D721Med (cell line): ENCODE data around the gene AP2A2.
A peak's percentile ranks its signal among the peaks of the same experiment; 100 is the strongest.
"Not testable (repeated sequence)": the region's sequence is repeated elsewhere in the genome, so short reads cannot be mapped to it uniquely, and the experiment has no call there.

ENCODE experiments used
- DNase-seq: peaks from one replicate; pipeline ENCODE4 v3.0.0; 2011; ENCODE audit warnings: low spot score; ENCODE audit not compliant: insufficient read length
- FAIRE-seq: peaks from 2 replicates; lab custom pipeline; 2011; peaks lifted over from hg19 to GRCh38; lab: Jason Lieb, UNC
- TF ChIP-seq, protein P1 (sequence below): IDR thresholded peaks from 2 replicates; pipeline ENCODE4 v1.5.1; 2012; ENCODE audit warnings: mild to moderate bottlenecking, control low read depth; ENCODE audit not compliant: insufficient read depth; ENCODE audit errors: missing control alignments

AP2A2 gene

DNA sequence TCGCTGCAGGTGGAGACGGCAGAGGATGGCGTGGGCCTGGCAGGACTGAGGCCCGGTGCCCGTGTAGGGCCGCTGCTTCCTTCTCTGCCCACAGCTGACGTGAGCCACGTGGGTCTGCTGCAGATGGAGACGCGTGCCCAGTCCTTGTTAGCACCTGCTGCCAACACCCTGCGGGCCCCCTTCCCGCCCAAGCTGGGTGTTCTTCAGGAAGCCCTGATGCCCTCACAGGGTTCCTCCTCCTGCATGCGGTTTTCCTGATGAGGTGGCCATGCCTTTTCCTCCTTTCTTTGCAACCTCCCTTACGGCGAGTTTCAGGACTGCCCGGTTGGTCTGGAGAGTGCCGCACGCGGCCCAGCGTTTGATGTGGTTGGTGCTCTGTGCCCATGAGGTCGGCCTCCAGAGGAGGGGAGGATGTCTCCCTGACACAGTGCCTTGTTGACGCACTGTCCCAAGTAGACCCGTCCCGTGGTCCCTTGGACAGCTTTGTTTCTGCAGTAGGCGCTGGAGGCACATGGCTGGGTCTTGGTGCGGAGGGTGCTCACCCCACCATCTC is 44.7 kb downstream of the AP2A2 start:
- TF ChIP-seq, protein P1, sequence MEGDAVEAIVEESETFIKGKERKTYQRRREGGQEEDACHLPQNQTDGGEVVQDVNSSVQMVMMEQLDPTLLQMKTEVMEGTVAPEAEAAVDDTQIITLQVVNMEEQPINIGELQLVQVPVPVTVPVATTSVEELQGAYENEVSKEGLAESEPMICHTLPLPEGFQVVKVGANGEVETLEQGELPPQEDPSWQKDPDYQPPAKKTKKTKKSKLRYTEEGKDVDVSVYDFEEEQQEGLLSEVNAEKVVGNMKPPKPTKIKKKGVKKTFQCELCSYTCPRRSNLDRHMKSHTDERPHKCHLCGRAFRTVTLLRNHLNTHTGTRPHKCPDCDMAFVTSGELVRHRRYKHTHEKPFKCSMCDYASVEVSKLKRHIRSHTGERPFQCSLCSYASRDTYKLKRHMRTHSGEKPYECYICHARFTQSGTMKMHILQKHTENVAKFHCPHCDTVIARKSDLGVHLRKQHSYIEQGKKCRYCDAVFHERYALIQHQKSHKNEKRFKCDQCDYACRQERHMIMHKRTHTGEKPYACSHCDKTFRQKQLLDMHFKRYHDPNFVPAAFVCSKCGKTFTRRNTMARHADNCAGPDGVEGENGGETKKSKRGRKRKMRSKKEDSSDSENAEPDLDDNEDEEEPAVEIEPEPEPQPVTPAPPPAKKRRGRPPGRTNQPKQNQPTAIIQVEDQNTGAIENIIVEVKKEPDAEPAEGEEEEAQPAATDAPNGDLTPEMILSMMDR: no peak
- no peak for FAIRE-seq
- no peak for DNase-seq

DNA sequence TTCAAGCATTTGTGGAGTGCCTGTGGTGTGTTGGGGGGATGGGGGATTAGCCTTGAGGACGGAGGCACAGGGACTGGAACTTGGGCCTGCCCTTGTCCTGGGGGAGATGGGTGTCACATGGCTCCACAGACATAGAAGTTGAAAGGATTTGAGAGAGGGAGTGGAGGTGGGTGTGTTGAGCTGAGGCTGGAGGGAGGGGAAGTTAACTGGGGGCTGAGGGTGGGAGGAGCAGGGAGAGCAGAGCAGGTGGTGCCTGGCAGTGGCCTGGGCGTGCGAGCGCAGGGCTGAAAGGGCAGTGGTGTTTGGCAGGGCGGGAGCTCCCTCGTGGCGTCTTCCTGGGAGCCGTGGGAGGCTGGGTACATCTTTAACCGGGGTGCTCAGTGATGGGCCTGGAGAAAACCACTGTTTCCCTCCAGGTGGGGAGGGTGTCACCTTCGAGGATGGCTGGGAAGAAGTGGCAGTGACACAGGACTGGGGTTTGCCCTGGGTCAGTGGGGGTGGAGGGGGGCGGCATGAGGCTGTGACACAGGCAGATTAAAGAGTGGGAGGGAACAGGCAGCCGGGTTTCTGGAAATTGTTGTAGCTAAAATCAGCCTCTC is 45.5 kb downstream of the AP2A2 start:
- DNase-seq (no peak), FAIRE-seq (no peak)
- TF ChIP-seq, protein P1: no peak

DNA sequence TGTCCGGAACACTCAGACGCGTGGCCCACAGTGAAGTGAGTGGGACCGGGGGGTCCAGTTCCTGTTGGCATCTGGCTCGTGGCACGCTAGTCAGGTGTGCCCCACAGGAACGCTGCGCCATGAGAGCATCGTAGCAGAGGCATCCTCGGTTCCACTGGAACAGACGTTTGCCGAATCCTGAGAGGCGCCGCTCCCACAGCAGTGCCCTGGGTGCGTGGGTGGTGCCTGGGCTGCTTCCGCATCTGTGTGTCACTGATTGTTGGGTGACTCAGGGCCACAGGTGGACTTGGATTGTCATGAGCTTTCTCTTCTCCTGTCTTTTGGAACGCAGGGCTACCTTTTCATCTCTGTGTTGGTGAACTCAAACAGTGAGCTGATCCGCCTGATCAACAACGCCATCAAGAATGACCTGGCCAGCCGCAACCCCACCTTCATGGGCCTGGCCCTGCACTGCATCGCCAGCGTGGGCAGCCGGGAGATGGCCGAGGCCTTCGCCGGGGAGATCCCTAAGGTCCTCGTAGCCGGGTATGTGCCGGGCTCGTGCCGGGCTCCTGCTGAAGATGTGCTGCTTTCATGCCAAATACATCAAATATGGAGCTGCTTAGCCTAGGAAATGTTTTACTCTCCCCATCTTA is 46.2 kb downstream of the AP2A2 start:
- TF ChIP-seq, protein P1: no peak
- FAIRE-seq (no peak), DNase-seq (no peak)

DNA sequence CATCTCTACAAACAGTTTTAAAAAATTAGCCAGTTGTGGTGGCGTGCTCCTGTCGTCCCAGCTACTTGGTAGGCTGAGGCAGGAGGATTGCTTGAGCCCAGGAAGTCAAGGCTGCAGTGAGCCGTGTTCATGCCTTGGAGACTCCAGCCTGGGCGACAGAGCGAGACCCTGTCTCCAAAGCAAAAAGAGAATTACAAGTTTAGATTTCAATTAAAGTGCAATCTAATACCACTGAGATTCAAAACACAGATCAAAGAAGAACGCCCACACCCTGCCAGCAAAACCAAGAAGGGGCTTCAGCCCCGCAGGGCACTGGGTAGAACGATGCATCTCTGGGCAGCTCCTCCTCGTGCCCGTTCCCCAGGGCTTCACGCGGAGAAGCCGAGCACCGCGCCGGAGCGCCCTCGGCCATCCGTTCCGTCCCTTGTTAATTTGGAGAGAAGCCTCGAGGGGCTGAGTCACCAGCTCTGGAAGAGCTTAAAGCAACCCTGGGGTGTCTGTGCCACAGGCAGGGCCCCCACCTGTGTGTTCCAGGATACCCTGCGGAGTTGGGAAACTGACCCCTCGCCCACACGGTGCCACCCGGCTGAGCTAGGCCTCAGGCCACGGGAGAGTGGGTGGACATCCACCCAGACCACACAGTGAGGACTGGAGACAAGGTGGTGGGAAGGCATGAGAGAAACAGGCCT is 47.0 kb downstream of the AP2A2 start:
- FAIRE-seq: no peak
- no peak for DNase-seq

DNA sequence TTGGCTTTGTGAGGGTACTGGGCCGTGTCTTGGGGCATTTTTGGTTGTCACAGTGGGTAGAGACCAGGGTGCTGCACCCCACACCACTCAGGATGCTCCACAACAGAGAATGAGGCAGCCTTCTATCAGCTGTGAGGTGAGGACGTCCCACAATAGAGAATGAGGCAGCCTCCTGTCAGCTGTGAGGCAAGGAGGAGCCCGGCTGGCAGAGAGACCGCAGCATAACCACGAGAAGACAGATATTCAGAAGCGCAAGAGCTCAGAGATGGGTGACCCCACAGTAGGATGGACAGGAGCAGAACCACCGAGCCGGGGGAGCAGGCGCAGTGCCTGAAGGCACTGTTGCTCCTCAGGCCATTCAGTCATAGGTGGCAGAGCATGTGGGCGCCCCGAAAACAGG is 47.6 kb downstream of the AP2A2 start:
- DNase-seq (no peak), FAIRE-seq (no peak)
- TF ChIP-seq, protein P1: no peak

More for the DNA sequence above, 47.0 kb downstream of the AP2A2 start:
- TF ChIP-seq, protein P1: no peak

DNA sequence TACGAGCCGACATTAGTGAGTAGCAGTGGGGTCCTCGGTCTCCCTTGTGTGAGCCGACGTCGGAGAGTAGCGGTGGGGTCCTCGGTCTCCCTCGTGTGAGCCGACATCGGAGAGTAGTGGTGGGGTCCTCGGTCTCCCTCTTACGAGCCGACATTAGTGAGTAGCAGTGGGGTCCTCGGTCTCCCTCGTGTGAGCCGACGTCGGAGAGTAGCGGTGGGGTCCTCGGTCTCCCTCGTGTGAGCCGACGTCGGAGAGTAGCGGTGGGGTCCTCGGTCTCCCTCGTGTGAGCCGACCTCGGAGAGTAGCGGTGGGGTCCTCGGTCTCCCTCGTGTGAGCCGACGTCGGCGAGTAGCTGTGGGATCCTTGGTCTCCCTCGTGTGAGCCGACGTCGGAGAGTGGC is 49.7 kb downstream of the AP2A2 start:
- FAIRE-seq, DNase-seq: not testable (repeated sequence)

DNA sequence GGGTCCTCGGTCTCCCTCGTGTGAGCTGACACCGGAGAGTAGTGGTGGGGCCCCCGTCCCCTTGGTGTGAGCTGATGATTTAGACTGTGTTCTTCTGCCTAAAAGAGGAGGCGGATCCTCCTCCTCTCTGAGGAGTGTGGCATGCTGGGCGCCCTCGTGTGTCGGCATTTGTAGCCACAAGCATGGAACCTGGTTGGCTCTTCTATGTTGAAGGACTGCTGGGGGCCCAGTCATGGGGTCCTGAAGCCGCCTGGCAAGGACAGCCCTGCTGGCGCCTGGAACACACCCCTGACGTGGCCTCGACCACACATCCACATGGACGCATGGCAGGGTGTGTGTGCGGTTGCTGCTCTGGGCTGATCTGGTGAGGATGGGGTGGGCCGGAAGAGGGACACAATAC is 50.2 kb downstream of the AP2A2 start:
- no peak for FAIRE-seq
- TF ChIP-seq, protein P1: peak; percentile 17
- DNase-seq: no peak
